Prostate gland (tissue), 2 donors: Measurements from ENCODE around the gene CCDC85A.

ENCODE experiments used
- CTCF ChIP-seq, 4 experiments: fragments of 200-600 bp in 2 of 4; fragments of 450-650 bp in 2 of 4; sonication (generic) in 2 of 4; IDR thresholded peaks; 1 replicate in 3 of 4; 2 replicates in 1 of 4; pipeline ENCODE4 v1.5.1; 2016 to 2019; ENCODE audit warnings: antibody characterized with exemption in 4 of 4, mild to moderate bottlenecking in 2 of 4, moderate library complexity in 2 of 4
- POLR2A ChIP-seq: fragments of 450-650 bp; IDR thresholded peaks from one replicate; pipeline ENCODE4 v1.6.1; 2016; ENCODE audit warnings: antibody characterized with exemption, mild to moderate bottlenecking
- POLR2AphosphoS5 ChIP-seq: sonication (generic); formaldehyde crosslinking; IDR thresholded peaks from one replicate; pipeline ENCODE4 v1.6.1; 2017; ENCODE audit warnings: antibody characterized with exemption

GRCh38 chr2:56347881-56348280 is 164.1 kb downstream of the CCDC85A start:
- TF ChIP-seq POLR2A: no peak
- no peak for TF ChIP-seq CTCF (IDR thresholded peaks at IDR 0.05)
- TF ChIP-seq POLR2AphosphoS5: no peak
